Stomach (tissue), 9 donors: Measurements from ENCODE around the gene CTNND1. TPM values are rescaled to one million over a fixed set of nuclear protein-coding genes. Genes with fewer than 3 reads are reported as not detected.
A peak's percentile ranks its signal among the peaks of the same experiment; 100 is the strongest.

ENCODE experiments used
- DNase-seq, 2 donors: peaks; one replicate each; pipeline versions ENCODE4 v3.0.0 to v3.0.0-alpha.2; 2013 to 2019
- H3K27ac ChIP-seq, 5 donors: fragments of 200-600 bp in 4 of 5; sonication (generic) in 4 of 5; one replicate each; pipeline ENCODE4 v1.5.1; 2013 to 2019; ENCODE audit warnings: mild to moderate bottlenecking in 1 of 5, moderate library complexity in 1 of 5
- H3K27me3 ChIP-seq, 3 donors: fragments of 200-600 bp; sonication (generic); one replicate each; pipeline ENCODE4 v1.5.1; 2017 to 2019; ENCODE audit warnings: mixed run types in 1 of 3
- H3K36me3 ChIP-seq, 4 donors: fragments of 200-600 bp; sonication (generic); 1 replicate in 3 of 4; 2 replicates in 1 of 4; pipeline ENCODE4 v1.5.1; 2016 to 2019
- H3K4me1 ChIP-seq, 4 donors: fragments of 200-600 bp; sonication (generic); one replicate each; pipeline ENCODE4 v1.5.1; 2016 to 2019
- H3K4me3 ChIP-seq, 4 donors: fragments of 200-600 bp; sonication (generic) in 3 of 4; one replicate each; pipeline ENCODE4 v1.5.1; 2016 to 2019; ENCODE audit warnings: mild to moderate bottlenecking in 1 of 4
- H3K9me3 ChIP-seq, 4 donors: fragments of 200-600 bp; sonication (generic); one replicate each; pipeline ENCODE4 v1.5.1; 2016 to 2019
- CTCF ChIP-seq, 7 experiments: fragments of 450-650 bp in 4 of 7; fragments of 200-600 bp in 3 of 7; sonication (generic) in 3 of 7; IDR thresholded peaks; one replicate each; pipeline ENCODE4 v1.5.1; 2016 to 2019; ENCODE audit warnings: antibody characterized with exemption in 7 of 7, control low read depth in 2 of 7, mild to moderate bottlenecking in 1 of 7
- EP300 ChIP-seq: sonication (generic); formaldehyde crosslinking; IDR thresholded peaks from one replicate; pipeline ENCODE4 v1.6.1; 2017; ENCODE audit warnings: antibody characterized with exemption
- POLR2A ChIP-seq, 4 donors: fragments of 450-650 bp; IDR thresholded peaks; one replicate each; pipeline ENCODE4 v1.6.1; 2016; ENCODE audit warnings: antibody characterized with exemption in 4 of 4, control low read depth in 2 of 4, mild to moderate bottlenecking in 1 of 4, moderate library complexity in 1 of 4
- POLR2AphosphoS5 ChIP-seq, 3 donors: sonication (generic); formaldehyde crosslinking; IDR thresholded peaks; one replicate each; pipeline ENCODE4 v1.6.1; 2016; ENCODE audit warnings: antibody characterized with exemption in 3 of 3
- WGBS, 5 donors: extraction: QIAGEN DNeasy Blood & Tissue Kit in 3 of 5; methylation state at CpG; one replicate each; pipeline versions ENCODE4 v1.1.5 to v1.1.7; 2013 to 2018; 5-methylcytosine and 5-hydroxymethylcytosine counted together
- intact Hi-C: fragments of 100-400 bp; cut with DNase I; formaldehyde crosslinking; loops from one replicate; pipeline ENCODE4 v1.15.1; 2023; ENCODE audit warnings: low total_unique reads
- polyA plus RNA-seq, 3 donors: library from polyadenylated mRNA; stranded (reverse); fragments of 200-250 nt; gene quantifications; one replicate each; pipeline ENCODE4 v1.2.3, GENCODE V29; 2013
- total RNA-seq, 5 donors: library from RNA; depleted of rRNA; stranded (reverse); fragments of >200 nt; gene quantifications; one replicate each; pipeline versions ENCODE4 v1.1.0 to v1.2.3, GENCODE V29; 2014 to 2016
- donor health status: healthy with polysubstance abuse.
- donor health status: Bipolar disorder and iron deficiency.
- donor health status: healthy.

The CTNND1 gene
- total and polyA plus RNA-seq, 8 donors, result 45.1 to 447 (median 126) TPM

GRCh38 chr11:57787006-57787604, 25.5 kb downstream of the CTNND1 start:
- peak overlapping the region in 4 of 5 donors; percentile 25 to 91 (median 54) for H3K27ac ChIP-seq
- H3K36me3 ChIP-seq, result peaks cover 0 to 8% (median 8%) of the 10 kb centered on the region in 4 donors
- TF ChIP-seq EP300, result no peak
- no peak for TF ChIP-seq POLR2AphosphoS5 (IDR thresholded peaks at IDR 0.05)
- no peak for TF ChIP-seq CTCF (IDR thresholded peaks at IDR 0.05)
- no peak for TF ChIP-seq POLR2A (IDR thresholded peaks at IDR 0.05)
- 63 to 81% (median 69%) methylated on average over 4 of the region's 4 CpGs for WGBS, 5 donors
- intact Hi-C loops, result no loop called here
- H3K4me3 ChIP-seq, result no peak overlapping the region
- H3K4me1 ChIP-seq, result peaks cover 55 to 100% (median 89%) of the 10 kb centered on the region in 4 donors
- no peaks in the 10 kb centered on the region for H3K9me3 ChIP-seq
- DNase-seq, result no peak
- H3K27me3 ChIP-seq, result no peaks in the 10 kb centered on the region

- Histone ChIP-seq H3K9me3 (no peaks in the 10 kb centered on the region), H3K36me3 (peaks cover 0 to 8% (median 8%) of the 10 kb centered on the region in 4 donors), H3K27me3 (no peaks in the 10 kb centered on the region), H3K27ac (peak overlapping the region in 4 of 5 donors; percentile 5 to 91 (median 58)), H3K4me1 (peaks cover 65 to 100% (median 90%) of the 10 kb centered on the region in 4 donors), H3K4me3 (no peak overlapping the region)
- TF ChIP-seq POLR2A (IDR thresholded peaks at IDR 0.05) (no peak), EP300 (no peak), CTCF (IDR thresholded peaks at IDR 0.05) (no peak), POLR2AphosphoS5 (IDR thresholded peaks at IDR 0.05) (no peak)
- intact Hi-C loops, result no loop called here
- WGBS, 5 donors, result 45 to 48% (median 46%) methylated on average over 6 of the region's 6 CpGs
- peak in 1 of 2 donors; percentile 50 for DNase-seq
These were observed 26.5 kb downstream of the CTNND1 start for GRCh38 chr11:57787920-57788702.

GRCh38 chr11:57788703-57789088, 27.1 kb downstream of the CTNND1 start:
- H3K27ac ChIP-seq, result peak overlapping the region in 4 of 5 donors; percentile 5 to 91 (median 58)
- H3K4me1 ChIP-seq, result peaks cover 71 to 100% (median 90%) of the 10 kb centered on the region in 4 donors
- TF ChIP-seq CTCF (IDR thresholded peaks at IDR 0.05) (no peak), POLR2AphosphoS5 (IDR thresholded peaks at IDR 0.05) (no peak), POLR2A (IDR thresholded peaks at IDR 0.05) (no peak), EP300 (no peak)

GRCh38 chr11:57791321-57792059, 29.9 kb downstream of the CTNND1 start:
- Histone ChIP-seq H3K9me3 (no peaks in the 10 kb centered on the region), H3K27ac (peak overlapping the region; percentile 68 to 92 (median 77)), H3K27me3 (no peaks in the 10 kb centered on the region), H3K4me1 (peaks cover 63 to 96% (median 79%) of the 10 kb centered on the region in 4 donors), H3K36me3 (peaks cover 12 to 39% (median 38%) of the 10 kb centered on the region in 4 donors), H3K4me3 (peak overlapping the region in 1 of 4 donors; percentile 3)
- 84 to 90% (median 87%) methylated on average over 22 of the region's 22 CpGs for WGBS, 5 donors
- intact Hi-C loops, result no loop called here
- TF ChIP-seq POLR2AphosphoS5 (IDR thresholded peaks at IDR 0.05), result no peak
- no peak for TF ChIP-seq EP300
- no peak for TF ChIP-seq CTCF (IDR thresholded peaks at IDR 0.05)
- no peak for TF ChIP-seq POLR2A (IDR thresholded peaks at IDR 0.05)
- no peak for DNase-seq

More at GRCh38 chr11:57788703-57789088, 27.1 kb downstream of the CTNND1 start:
- Histone ChIP-seq H3K36me3 (peaks cover 0 to 12% (median 10%) of the 10 kb centered on the region in 4 donors), H3K9me3 (no peaks in the 10 kb centered on the region), H3K27me3 (no peaks in the 10 kb centered on the region), H3K4me3 (no peak overlapping the region)
- intact Hi-C loops, result no loop called here
- no peak for DNase-seq
